GM06990 (cell line): Measurements from ENCODE around the gene PIAS3.
"Not testable (repeated sequence)": the region's sequence is repeated elsewhere in the genome, so short reads cannot be mapped to it uniquely, and the experiment has no call there.

Source experiments
- DNase-seq: peaks from one replicate; pipeline ENCODE4 v3.0.0-alpha.2; 2011; ENCODE audit not compliant: insufficient read length; ENCODE audit errors: extremely low read depth
- H3K27me3 ChIP-seq: replicated peaks from 2 replicates; pipeline ENCODE4 v1.6.0; 2011; ENCODE audit warnings: low read length; ENCODE audit not compliant: control insufficient read depth, insufficient read depth
- H3K36me3 ChIP-seq: 2 replicates; pipeline ENCODE4 v1.5.1; 2011; ENCODE audit warnings: low read length; ENCODE audit not compliant: control insufficient read depth, insufficient read depth
- H3K4me3 ChIP-seq: replicated peaks from 2 replicates; pipeline ENCODE4 v1.5.1; 2011; ENCODE audit warnings: low read depth, mild to moderate bottlenecking, control low read depth, low read length
- TF ChIP-seq, protein P1 (sequence below): IDR thresholded peaks from 2 replicates; pipeline ENCODE4 v1.5.1; 2011; ENCODE audit warnings: low read length, control low read depth, mild to moderate bottlenecking, inconsistent platforms; ENCODE audit not compliant: insufficient read depth, poor library complexity, severe bottlenecking

The PIAS3 gene

DNA sequence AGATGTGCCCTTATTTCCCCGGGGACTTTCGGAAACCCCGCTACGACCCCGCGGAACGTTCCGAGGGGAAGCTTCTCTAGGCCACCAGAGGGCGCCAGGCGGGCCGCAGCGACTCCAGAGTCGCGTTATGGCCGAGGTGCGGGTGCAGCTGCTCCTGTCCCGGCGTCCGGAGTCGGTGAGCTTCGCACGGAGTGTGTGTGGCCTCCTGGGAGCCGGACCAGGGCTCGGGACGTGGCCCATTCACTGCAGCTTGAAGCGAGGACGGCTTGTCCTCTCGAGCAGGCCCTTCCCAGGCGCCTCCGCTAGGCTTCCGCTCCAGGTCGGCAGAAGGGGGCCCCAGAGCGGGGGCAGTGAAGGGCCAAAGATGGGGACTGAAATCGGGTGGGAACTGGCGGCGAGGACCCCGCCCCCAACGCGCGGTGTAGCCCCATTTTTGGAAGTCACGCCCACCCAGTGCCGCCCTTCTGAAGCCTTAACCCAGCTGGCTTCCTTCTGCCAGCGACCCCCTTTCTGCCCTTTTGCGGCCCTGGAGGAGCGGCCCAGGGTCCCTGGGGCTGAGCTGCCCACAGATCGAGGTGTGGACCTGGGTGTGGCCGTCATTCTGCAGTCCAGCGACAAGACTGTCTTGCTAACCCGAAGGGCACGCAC lies 13.2 kb downstream of the PIAS3 start, which contains the start of gene NUDT17:
NUDT17 (plus strand) TSS at position 117 of the 648 bp plus-strand sequence; CDS start at position 128, 11 bp downstream.
- DNase-seq, result peak; percentile 85
- TF ChIP-seq, protein P1, sequence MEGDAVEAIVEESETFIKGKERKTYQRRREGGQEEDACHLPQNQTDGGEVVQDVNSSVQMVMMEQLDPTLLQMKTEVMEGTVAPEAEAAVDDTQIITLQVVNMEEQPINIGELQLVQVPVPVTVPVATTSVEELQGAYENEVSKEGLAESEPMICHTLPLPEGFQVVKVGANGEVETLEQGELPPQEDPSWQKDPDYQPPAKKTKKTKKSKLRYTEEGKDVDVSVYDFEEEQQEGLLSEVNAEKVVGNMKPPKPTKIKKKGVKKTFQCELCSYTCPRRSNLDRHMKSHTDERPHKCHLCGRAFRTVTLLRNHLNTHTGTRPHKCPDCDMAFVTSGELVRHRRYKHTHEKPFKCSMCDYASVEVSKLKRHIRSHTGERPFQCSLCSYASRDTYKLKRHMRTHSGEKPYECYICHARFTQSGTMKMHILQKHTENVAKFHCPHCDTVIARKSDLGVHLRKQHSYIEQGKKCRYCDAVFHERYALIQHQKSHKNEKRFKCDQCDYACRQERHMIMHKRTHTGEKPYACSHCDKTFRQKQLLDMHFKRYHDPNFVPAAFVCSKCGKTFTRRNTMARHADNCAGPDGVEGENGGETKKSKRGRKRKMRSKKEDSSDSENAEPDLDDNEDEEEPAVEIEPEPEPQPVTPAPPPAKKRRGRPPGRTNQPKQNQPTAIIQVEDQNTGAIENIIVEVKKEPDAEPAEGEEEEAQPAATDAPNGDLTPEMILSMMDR, result peak; percentile 99
- Histone ChIP-seq H3K4me3 (peak within 1 kb of the TSS; percentile 68), H3K27me3 (no peaks in the 10 kb centered on the region), H3K36me3 (peaks cover 17% of the 10 kb centered on the region)

DNA sequence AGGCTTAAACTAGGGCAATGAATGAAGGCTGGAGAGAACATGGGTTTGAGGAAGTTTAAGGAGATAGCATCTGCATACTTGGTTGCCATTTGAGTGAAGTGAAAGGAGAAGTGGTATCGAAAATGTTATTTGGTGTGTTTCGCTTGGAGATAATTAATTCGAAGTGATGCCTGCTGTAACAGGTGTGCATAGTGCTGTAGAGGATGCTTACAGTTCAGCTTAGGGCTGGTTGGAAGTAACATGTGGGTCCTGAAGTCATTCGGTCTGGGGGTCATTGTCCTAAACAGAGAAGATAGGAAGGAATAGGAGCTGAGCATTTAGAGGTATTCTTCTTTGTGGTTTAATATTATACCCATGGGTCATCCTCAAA lies 13.8 kb downstream of the PIAS3 start:
- TF ChIP-seq, protein P1, result no peak
- Histone ChIP-seq H3K27me3 (no peaks in the 10 kb centered on the region), H3K4me3 (peak overlapping the region; percentile 68), H3K36me3 (peaks cover 13% of the 10 kb centered on the region)
- DNase-seq, result no peak

DNA sequence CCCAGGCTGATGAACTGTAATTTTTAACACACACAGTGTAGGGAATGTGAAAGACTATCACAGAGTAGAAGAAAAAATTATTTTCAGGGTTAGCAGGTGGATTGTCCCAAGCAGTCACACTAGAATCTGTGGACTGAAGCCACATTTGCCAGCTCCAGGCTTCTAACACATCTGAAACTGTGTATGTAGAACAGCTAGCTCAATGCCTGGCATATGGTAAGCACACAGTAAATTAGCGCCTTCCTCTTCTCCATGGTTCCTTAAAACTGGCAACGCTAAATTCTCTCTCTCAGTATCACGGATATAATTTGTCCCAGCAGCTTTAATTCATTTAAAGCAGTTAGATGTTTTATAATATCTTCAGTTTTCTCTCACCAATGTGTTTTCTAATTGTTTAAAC lies 15.8 kb downstream of the PIAS3 start:
- H3K27me3 ChIP-seq, result no peaks in the 10 kb centered on the region
- peaks cover 8% of the 10 kb centered on the region for H3K36me3 ChIP-seq
- no peak for DNase-seq
- H3K4me3 ChIP-seq, result no peak overlapping the region
- TF ChIP-seq, protein P1, result no peak

DNA sequence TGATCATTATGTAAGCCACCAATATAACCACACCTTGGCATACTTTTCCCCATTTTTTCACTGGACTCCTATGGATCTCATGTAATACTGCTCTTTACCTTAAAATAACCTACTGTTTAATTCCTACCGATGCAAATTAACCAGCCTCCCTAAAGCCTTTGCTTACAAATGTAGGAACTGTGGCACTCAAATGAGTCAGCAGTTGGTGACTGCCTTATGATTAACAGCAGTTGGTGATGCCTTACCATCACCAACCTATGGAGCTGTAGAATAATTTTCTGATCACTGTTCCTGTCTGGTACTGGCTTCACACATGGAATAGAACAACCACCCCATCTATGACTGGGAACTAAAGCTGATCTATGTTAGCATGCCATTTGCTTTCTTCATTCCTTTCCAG lies 21.2 kb downstream of the PIAS3 start:
- no peaks in the 10 kb centered on the region for H3K27me3 ChIP-seq
- TF ChIP-seq, protein P1, result no peak
- H3K4me3 ChIP-seq, result no peak overlapping the region
- peaks cover 20% of the 10 kb centered on the region for H3K36me3 ChIP-seq
- no peak for DNase-seq

DNA sequence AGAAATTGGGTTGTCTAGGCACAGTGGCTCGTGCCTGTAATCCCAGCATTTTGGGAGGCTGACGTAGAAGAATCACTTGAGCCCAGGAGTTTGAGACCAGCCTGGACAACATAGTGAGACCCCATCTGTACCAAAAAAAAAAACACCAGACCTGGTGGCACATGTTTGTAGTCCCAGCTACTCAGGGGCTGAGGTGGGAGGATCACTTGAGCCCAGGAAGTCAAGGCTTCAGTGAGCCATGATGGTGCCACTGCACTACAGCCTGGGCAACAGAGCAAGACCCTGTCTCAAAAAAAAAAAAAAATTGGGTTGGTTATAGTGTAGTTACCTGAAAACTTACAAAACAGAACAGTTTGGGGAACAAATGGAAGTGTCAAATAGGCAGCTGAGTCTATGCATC lies 28.1 kb downstream of the PIAS3 start:
- not testable (repeated sequence) for H3K4me3 ChIP-seq, H3K27me3 ChIP-seq, DNase-seq
- peaks cover 26% of the 10 kb centered on the region for H3K36me3 ChIP-seq

DNA sequence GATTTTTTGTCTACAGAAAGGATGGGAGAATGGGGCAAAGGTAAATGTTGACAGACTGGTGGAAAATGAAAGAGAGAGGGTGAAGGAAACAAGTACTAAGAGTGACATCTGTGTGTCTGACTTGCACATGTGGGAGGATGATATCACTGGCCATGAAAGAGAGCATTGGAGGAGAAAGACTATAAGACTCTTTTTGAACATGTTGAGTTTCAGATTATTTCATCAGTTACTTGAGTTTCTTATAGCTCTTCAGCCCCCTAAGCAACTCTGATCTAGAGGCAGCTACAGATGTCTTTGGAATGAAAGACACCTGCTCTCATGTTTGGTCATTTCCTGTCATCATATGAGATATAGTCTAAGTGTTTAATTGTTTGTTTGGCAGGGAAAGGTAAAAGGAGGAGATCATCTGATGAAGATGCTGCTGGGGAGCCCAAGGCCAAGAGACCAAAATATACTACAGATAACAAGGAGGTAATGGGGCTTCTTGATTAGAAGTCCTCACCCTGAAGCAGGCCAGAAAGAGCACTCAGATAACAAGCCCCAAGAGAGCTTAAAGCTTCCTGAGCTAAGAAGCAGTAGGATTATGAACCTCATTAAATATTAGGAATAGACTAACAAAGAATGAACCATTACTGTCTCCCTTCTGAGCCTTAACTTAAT lies 30.4 kb downstream of the PIAS3 start:
- DNase-seq, result peak; percentile 42
- peaks cover 20% of the 10 kb centered on the region for H3K36me3 ChIP-seq
- TF ChIP-seq, protein P1, result no peak
- H3K4me3 ChIP-seq, result no peak overlapping the region
- H3K27me3 ChIP-seq, result no peaks in the 10 kb centered on the region
